AG04449 (cell line): ENCODE data around the gene MXD1.

ENCODE experiments used
- CTCF ChIA-PET: fragments of 350-600 bp; formaldehyde crosslinking; extraction: SDS; loops from one replicate; lab custom pipeline; 2021; ENCODE audit warnings: antibody characterized with exemption; lab: Yijun Ruan, JAX
- POLR2A ChIA-PET: fragments of 400-600, 350-600 bp; formaldehyde crosslinking; extraction: SDS; loops from one replicate; lab custom pipeline; 2020; ENCODE audit warnings: antibody characterized with exemption, inconsistent platforms; lab: Yijun Ruan, JAX
- DNase-seq: peaks from one replicate; pipeline ENCODE4 v3.0.0-alpha.2; 2010; ENCODE audit warnings: low read depth, low spot score
- H3K4me3 ChIP-seq: 2 replicates; pipeline ENCODE4 v1.5.1; 2011; ENCODE audit warnings: low read depth, mild to moderate bottlenecking, control low read depth, low read length
- TF ChIP-seq, protein P1 (sequence below): IDR thresholded peaks from one replicate; pipeline ENCODE4 v1.5.1; 2011; ENCODE audit warnings: mild to moderate bottlenecking, moderate library complexity, low read length, control low read depth, inconsistent platforms; ENCODE audit not compliant: insufficient read depth; ENCODE audit errors: missing control alignments

Gene MXD1

DNA sequence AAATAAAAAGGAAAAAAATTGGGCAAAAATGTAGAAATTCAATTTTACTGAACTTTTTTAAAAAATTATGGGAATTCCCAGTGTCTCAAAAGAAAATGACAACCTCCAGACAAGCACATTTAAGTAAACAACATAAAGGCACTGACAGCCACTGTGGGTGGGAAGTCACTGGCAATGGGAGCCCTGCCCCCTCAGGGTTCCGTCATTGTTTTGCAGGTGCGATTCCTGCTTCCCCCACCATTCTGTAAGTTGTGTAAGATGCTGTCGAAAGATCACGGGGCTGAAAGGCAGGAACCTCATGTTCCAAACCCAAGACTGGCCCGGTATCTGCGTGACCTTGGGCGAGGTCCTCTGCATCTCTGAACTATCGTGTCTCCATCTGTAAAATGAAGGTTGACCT lies 62.3 kb downstream of the MXD1 start:
- H3K4me3 ChIP-seq = no peak overlapping the region
- TF ChIP-seq, protein P1, sequence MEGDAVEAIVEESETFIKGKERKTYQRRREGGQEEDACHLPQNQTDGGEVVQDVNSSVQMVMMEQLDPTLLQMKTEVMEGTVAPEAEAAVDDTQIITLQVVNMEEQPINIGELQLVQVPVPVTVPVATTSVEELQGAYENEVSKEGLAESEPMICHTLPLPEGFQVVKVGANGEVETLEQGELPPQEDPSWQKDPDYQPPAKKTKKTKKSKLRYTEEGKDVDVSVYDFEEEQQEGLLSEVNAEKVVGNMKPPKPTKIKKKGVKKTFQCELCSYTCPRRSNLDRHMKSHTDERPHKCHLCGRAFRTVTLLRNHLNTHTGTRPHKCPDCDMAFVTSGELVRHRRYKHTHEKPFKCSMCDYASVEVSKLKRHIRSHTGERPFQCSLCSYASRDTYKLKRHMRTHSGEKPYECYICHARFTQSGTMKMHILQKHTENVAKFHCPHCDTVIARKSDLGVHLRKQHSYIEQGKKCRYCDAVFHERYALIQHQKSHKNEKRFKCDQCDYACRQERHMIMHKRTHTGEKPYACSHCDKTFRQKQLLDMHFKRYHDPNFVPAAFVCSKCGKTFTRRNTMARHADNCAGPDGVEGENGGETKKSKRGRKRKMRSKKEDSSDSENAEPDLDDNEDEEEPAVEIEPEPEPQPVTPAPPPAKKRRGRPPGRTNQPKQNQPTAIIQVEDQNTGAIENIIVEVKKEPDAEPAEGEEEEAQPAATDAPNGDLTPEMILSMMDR = no peak
- ChIA-PET CTCF (no interaction called here), POLR2A (no interaction called here)
- no peak for DNase-seq

- CTCF ChIA-PET = no interaction called here
- H3K4me3 ChIP-seq = no peak overlapping the region
- DNase-seq = no peak
- TF ChIP-seq, protein P1 = no peak
- POLR2A ChIA-PET = no interaction called here
Measured at GRCh38 chr2:69977906-69978482, 63.1 kb downstream of the MXD1 start.

DNA sequence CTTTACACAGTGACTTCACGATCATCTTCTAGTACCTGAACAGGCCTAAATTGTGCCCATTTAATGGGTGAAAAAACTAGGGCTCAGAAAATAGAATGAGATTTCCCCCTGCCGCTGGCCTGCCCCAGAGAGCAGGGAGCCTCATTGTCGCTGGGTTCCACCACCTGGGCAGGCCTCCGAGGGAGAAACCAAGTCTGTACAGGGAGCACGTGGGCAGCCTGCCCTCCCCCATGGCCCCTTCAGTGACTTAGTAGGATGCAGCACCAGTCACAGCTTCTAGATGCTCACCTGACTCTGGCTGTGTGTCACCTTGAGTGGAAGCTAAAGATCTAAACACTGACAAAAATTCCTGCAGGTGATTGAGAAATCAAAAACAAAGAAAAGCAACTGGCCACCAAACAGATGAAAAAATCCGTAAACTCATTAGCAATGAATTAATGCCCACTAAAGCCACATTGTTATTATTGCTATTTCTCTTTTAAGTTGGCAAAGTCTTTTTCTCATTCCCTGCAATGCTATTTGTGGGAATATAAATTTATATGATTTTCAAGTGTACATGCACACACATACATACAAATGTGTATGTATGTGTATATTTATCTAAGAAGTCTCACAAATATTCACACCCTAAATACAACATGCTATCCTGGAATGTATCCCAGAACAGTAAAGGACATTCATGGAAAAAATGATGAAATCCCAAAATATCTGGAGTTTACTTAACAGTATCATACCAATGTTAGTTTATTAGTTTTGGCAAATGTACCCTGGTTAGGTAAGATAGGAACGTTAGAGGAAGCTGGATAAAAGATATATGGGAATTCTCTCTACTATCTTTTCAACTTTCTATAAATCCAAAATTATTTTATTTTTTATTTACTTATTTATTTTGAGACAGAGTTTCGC lies 65.2 kb downstream of the MXD1 start:
- ChIA-PET POLR2A (interaction anchor here (0.7 kb wide), 1 partner anchor 210 kb away, joined by 3 read pairs; no protein-coding TSS in a partner anchor), CTCF (no interaction called here)
- TF ChIP-seq, protein P1 = no peak
- DNase-seq = no peak
- no peak overlapping the region for H3K4me3 ChIP-seq

DNA sequence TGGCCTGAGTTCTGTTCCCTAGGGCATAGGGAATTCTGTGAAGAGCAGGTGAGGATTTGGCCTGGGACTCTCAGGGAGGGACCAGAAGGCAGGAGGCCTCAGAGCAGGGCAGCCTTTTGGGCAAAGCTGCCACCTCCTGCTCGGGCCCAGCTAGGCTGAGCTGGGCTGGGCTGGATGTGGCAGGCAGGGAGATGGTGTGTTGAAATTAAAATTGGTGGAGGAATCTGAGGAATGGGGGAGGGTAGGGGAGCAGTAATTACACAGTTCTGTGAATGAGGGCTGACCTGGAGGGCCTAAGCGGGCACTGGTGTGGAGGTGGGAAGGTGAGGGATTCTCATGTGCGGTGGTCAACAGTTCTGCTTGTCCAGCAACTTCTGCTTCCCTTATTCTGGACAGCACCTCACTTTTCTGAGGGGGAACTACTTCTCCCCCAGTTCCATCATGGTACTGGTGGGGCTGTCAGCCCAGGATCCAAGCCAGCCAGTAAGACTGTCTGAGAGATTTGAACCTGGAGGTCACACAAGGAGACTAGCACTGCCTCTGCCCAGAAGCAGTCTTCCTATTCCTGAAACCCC lies 68.6 kb downstream of the MXD1 start:
- TF ChIP-seq, protein P1 = no peak
- ChIA-PET POLR2A (no interaction called here), CTCF (no interaction called here)
- no peak overlapping the region for H3K4me3 ChIP-seq
- DNase-seq = no peak

DNA sequence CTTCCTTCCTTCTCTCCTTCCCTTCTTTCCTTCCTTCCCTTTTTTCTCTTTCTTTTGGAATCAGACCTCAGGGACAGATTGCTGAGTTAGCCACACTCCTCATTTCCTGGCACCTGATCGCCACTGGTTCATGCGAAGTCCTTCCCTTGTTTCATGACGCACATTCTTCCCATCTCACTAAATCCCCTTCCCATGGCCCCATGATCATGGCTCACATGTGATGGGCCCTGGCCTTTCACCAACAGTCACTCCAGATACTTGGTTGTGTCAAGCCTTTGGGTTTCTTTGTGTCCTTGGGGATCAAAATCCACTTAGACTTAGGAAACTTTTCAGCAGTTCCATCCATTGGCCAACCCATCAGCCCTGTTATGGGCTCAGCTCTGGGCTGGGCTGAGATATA lies 70.3 kb downstream of the MXD1 start:
- DNase-seq = no peak
- TF ChIP-seq, protein P1 = no peak
- ChIA-PET CTCF (no interaction called here), POLR2A (no interaction called here)
- H3K4me3 ChIP-seq = no peak overlapping the region

GRCh38 chr2:69985688-69986087 lies 70.8 kb downstream of the MXD1 start:
- POLR2A ChIA-PET = interaction anchor here (0.6 kb wide), 1 partner anchor 550 kb away, joined by 4 read pairs; no protein-coding TSS in a partner anchor
- CTCF ChIA-PET = no interaction called here
- TF ChIP-seq, protein P1 = no peak
- H3K4me3 ChIP-seq = no peak overlapping the region
- no peak for DNase-seq
